ENCODE data around the gene ACBD4.

DNA sequence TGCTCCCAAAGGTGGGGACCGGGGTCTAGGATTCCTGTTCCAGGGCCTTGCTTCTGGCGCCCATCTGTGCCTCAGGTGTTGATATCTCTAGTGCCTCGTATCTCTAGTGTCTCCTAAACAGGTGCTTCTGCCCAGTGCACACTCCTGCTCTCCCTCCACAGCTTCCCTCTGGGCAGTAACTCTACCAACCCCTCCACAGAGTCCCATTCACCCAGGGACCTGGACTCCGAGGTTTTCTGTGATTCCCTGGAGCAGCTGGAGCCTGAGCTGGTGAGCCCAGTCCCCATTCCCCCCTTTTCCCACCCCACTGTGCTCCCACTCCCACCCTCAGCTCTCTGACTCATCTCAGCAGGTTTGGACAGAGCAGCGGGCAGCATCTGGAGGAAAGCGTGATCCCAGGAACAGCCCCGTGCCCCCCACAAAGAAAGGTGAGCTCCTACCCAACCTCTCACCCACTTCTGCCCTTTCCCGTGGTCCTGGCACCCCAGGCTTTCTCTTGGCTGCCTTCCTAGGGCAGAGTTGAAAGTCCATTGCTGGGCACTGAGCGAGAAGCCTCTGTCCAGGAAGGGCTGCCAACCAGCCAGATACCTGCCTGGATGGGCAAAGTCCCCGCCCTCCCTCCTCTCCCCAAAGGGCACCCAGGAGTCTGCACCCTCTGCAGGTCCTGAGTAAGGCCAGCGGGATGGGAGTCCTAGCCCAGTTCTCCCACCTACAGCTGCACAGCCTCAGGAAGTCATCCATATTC, 2.2 kb downstream of the ACBD4 start:
- TF ChIP-seq, protein P1, sequence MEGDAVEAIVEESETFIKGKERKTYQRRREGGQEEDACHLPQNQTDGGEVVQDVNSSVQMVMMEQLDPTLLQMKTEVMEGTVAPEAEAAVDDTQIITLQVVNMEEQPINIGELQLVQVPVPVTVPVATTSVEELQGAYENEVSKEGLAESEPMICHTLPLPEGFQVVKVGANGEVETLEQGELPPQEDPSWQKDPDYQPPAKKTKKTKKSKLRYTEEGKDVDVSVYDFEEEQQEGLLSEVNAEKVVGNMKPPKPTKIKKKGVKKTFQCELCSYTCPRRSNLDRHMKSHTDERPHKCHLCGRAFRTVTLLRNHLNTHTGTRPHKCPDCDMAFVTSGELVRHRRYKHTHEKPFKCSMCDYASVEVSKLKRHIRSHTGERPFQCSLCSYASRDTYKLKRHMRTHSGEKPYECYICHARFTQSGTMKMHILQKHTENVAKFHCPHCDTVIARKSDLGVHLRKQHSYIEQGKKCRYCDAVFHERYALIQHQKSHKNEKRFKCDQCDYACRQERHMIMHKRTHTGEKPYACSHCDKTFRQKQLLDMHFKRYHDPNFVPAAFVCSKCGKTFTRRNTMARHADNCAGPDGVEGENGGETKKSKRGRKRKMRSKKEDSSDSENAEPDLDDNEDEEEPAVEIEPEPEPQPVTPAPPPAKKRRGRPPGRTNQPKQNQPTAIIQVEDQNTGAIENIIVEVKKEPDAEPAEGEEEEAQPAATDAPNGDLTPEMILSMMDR (IDR thresholded peaks at IDR 0.05), result no peak
- no peak for TF ChIP-seq ZFX (IDR thresholded peaks at IDR 0.05; ENCODE audit: borderline replicate concordance)
